Measurements from ENCODE around the gene ANKS1A.

Gene ANKS1A

GRCh38 chr6:34855463-34855862, 33.6 kb upstream of the ANKS1A start:
- TF ChIP-seq CEBPB (IDR thresholded peaks at IDR 0.05) (no peak), CREB1 (IDR thresholded peaks at IDR 0.05; ENCODE audit: low read depth) (no peak), TCF12 (IDR thresholded peaks at IDR 0.05; ENCODE audit: low read depth) (no peak), FOXM1 (IDR thresholded peaks at IDR 0.05; ENCODE audit: borderline replicate concordance, low read depth) (no peak), TAF1 (IDR thresholded peaks at IDR 0.05; ENCODE audit: low read depth) (no peak), TEAD4 (IDR thresholded peaks at IDR 0.05) (no peak), EP300 (IDR thresholded peaks at IDR 0.05; ENCODE audit: borderline replicate concordance) (no peak), YY1 (IDR thresholded peaks at IDR 0.05; ENCODE audit: low read depth) (no peak)

- TF ChIP-seq, protein P1, sequence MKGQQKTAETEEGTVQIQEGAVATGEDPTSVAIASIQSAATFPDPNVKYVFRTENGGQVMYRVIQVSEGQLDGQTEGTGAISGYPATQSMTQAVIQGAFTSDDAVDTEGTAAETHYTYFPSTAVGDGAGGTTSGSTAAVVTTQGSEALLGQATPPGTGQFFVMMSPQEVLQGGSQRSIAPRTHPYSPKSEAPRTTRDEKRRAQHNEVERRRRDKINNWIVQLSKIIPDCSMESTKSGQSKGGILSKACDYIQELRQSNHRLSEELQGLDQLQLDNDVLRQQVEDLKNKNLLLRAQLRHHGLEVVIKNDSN (IDR thresholded peaks at IDR 0.05) = no peak
- no peak for TF ChIP-seq EGR1 (IDR thresholded peaks at IDR 0.05)
- TF ChIP-seq EP300 (IDR thresholded peaks at IDR 0.05; ENCODE audit: borderline replicate concordance) = no peak
- no peak for TF ChIP-seq TEAD4 (IDR thresholded peaks at IDR 0.05)
- no peak for TF ChIP-seq ZBTB7A (IDR thresholded peaks at IDR 0.05; ENCODE audit: low read depth)
- no peak for TF ChIP-seq CEBPB (IDR thresholded peaks at IDR 0.05)
- TF ChIP-seq CREB1 (IDR thresholded peaks at IDR 0.05; ENCODE audit: low read depth) = no peak
- no peak for TF ChIP-seq MAX (IDR thresholded peaks at IDR 0.05)
- TF ChIP-seq TCF12 (IDR thresholded peaks at IDR 0.05; ENCODE audit: low read depth) = no peak
- TF ChIP-seq, protein P2, sequence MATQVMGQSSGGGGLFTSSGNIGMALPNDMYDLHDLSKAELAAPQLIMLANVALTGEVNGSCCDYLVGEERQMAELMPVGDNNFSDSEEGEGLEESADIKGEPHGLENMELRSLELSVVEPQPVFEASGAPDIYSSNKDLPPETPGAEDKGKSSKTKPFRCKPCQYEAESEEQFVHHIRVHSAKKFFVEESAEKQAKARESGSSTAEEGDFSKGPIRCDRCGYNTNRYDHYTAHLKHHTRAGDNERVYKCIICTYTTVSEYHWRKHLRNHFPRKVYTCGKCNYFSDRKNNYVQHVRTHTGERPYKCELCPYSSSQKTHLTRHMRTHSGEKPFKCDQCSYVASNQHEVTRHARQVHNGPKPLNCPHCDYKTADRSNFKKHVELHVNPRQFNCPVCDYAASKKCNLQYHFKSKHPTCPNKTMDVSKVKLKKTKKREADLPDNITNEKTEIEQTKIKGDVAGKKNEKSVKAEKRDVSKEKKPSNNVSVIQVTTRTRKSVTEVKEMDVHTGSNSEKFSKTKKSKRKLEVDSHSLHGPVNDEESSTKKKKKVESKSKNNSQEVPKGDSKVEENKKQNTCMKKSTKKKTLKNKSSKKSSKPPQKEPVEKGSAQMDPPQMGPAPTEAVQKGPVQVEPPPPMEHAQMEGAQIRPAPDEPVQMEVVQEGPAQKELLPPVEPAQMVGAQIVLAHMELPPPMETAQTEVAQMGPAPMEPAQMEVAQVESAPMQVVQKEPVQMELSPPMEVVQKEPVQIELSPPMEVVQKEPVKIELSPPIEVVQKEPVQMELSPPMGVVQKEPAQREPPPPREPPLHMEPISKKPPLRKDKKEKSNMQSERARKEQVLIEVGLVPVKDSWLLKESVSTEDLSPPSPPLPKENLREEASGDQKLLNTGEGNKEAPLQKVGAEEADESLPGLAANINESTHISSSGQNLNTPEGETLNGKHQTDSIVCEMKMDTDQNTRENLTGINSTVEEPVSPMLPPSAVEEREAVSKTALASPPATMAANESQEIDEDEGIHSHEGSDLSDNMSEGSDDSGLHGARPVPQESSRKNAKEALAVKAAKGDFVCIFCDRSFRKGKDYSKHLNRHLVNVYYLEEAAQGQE (IDR thresholded peaks at IDR 0.05; ENCODE audit: low read depth) = no peak
Measured at GRCh38 chr6:34858681-34859080, 30.4 kb upstream of the ANKS1A start.

DNA sequence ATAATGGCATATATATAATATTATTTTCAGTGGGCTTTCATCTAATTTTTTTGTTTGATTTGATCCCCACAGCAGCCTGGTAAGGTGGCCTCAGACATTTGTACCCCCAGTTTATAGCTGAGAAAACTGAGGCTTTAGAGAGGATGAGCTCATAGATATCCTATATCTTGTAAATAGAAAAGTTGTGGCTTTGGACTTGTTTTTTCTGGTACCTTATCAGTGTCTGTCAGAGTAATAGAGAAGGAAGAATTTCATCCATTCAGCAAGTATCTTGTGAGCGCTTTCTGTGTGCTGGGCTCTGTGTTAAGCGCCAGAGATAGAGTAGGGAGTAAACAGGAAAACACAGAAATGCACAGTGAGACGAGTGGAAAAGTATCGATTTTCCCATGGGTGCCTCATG, 29.1 kb upstream of the ANKS1A start:
- TF ChIP-seq EP300 (IDR thresholded peaks at IDR 0.05; ENCODE audit: borderline replicate concordance) = no peak
- TF ChIP-seq YY1 (IDR thresholded peaks at IDR 0.05; ENCODE audit: low read depth) = no peak
- TF ChIP-seq TAF1 (IDR thresholded peaks at IDR 0.05; ENCODE audit: low read depth) = no peak
- no peak for TF ChIP-seq NFIC (IDR thresholded peaks at IDR 0.05)
- no peak for TF ChIP-seq MAX (IDR thresholded peaks at IDR 0.05)
- TF ChIP-seq TEAD4 (IDR thresholded peaks at IDR 0.05) = no peak
- TF ChIP-seq EGR1 (IDR thresholded peaks at IDR 0.05) = no peak
- no peak for TF ChIP-seq FOXM1 (IDR thresholded peaks at IDR 0.05; ENCODE audit: borderline replicate concordance, low read depth)
- TF ChIP-seq CEBPB (IDR thresholded peaks at IDR 0.05) = no peak
- TF ChIP-seq CREB1 (IDR thresholded peaks at IDR 0.05; ENCODE audit: low read depth) = no peak

DNA sequence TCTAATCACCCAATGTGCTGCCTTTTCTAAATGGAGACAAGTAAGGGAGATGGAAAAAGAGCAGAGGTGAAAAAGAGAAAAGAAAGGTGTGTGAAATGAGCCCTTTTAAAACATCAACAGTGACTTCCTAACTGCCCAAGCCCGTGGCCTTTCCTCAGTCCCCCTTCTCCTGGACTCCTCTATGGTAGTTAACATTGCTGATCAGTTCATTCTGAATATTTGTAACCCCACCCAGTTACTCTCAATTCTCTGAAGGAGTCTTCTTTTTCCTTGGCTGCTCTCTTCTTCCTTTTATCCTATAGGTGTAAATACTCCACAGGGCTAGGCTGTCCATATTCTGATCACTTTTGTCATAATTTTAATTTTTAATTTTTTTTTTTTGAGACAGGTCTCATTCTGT, 28.3 kb upstream of the ANKS1A start:
- no peak for TF ChIP-seq TEAD4 (IDR thresholded peaks at IDR 0.05)
- TF ChIP-seq MAX (IDR thresholded peaks at IDR 0.05) = no peak
- TF ChIP-seq TCF12 (IDR thresholded peaks at IDR 0.05; ENCODE audit: low read depth) = no peak
- no peak for TF ChIP-seq CEBPB (IDR thresholded peaks at IDR 0.05)

GRCh38 chr6:34864007-34864406, 25.0 kb upstream of the ANKS1A start:
- TF ChIP-seq TEAD4 (IDR thresholded peaks at IDR 0.05) (no peak), YY1 (IDR thresholded peaks at IDR 0.05; ENCODE audit: low read depth) (no peak), RAD21 (IDR thresholded peaks at IDR 0.05; ENCODE audit: low read depth) (no peak), EP300 (IDR thresholded peaks at IDR 0.05; ENCODE audit: borderline replicate concordance) (no peak), FOXM1 (IDR thresholded peaks at IDR 0.05; ENCODE audit: borderline replicate concordance, low read depth) (no peak), EGR1 (IDR thresholded peaks at IDR 0.05) (no peak), CEBPB (IDR thresholded peaks at IDR 0.05) (no peak), NFIC (IDR thresholded peaks at IDR 0.05) (no peak), MAX (IDR thresholded peaks at IDR 0.05) (no peak), CREB1 (IDR thresholded peaks at IDR 0.05; ENCODE audit: low read depth) (no peak), TCF12 (IDR thresholded peaks at IDR 0.05; ENCODE audit: low read depth) (no peak), TAF1 (IDR thresholded peaks at IDR 0.05; ENCODE audit: low read depth) (no peak), ZBTB7A (IDR thresholded peaks at IDR 0.05; ENCODE audit: low read depth) (no peak)
- TF ChIP-seq, protein P1 (IDR thresholded peaks at IDR 0.05) = no peak
- TF ChIP-seq, protein P2 (IDR thresholded peaks at IDR 0.05; ENCODE audit: low read depth) = no peak

DNA sequence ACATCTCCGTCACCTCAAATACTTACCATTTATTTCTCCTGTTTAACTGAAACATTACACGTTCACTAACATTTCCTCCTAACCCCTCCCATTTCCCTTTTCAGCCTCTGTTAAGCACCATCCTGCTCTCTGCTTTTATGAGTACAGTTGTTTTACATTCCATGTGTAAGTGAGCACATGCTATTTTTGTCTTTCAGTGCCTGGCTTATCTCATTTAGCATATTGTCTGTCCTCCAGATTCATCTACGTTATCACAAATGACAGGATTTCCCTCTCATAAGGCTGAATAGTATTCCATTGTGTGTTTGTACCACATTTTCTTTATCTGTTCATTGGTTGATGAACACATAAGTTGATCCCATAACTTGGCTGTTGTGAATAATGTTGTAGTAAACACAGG, 23.9 kb upstream of the ANKS1A start:
- no peak for TF ChIP-seq EP300 (IDR thresholded peaks at IDR 0.05; ENCODE audit: borderline replicate concordance)
- TF ChIP-seq, protein P1 (IDR thresholded peaks at IDR 0.05) = no peak
- no peak for TF ChIP-seq FOXM1 (IDR thresholded peaks at IDR 0.05; ENCODE audit: borderline replicate concordance, low read depth)
- no peak for TF ChIP-seq CEBPB (IDR thresholded peaks at IDR 0.05)
- TF ChIP-seq TAF1 (IDR thresholded peaks at IDR 0.05; ENCODE audit: low read depth) = no peak
- TF ChIP-seq EGR1 (IDR thresholded peaks at IDR 0.05) = no peak
- TF ChIP-seq YY1 (IDR thresholded peaks at IDR 0.05; ENCODE audit: low read depth) = no peak
- no peak for TF ChIP-seq TEAD4 (IDR thresholded peaks at IDR 0.05)
- no peak for TF ChIP-seq TCF12 (IDR thresholded peaks at IDR 0.05; ENCODE audit: low read depth)
- TF ChIP-seq NFIC (IDR thresholded peaks at IDR 0.05) = no peak
- no peak for TF ChIP-seq CREB1 (IDR thresholded peaks at IDR 0.05; ENCODE audit: low read depth)
- TF ChIP-seq MAX (IDR thresholded peaks at IDR 0.05) = no peak
- TF ChIP-seq ZBTB7A (IDR thresholded peaks at IDR 0.05; ENCODE audit: low read depth) = no peak
